Omental fat pad (tissue), 4 donors: ENCODE results near the gene PCBP3. TPM values are rescaled to one million over a fixed set of nuclear protein-coding genes. Genes with fewer than 3 reads are reported as not detected.
A peak's percentile ranks its signal among the peaks of the same experiment; 100 is the strongest.
"Not testable (repeated sequence)": the region's sequence is repeated elsewhere in the genome, so short reads cannot be mapped to it uniquely, and the experiment has no call there.

Experiments used
- ATAC-seq: fragments of 150-250 bp; one replicate; pipeline ENCODE4 v1.9.1; 2016; ENCODE audit warnings: mild to moderate bottlenecking, moderate library complexity; ENCODE audit not compliant: low FRiP score
- DNase-seq: peaks from one replicate; pipeline ENCODE4 v3.0.0-alpha.2; 2019; ENCODE audit warnings: low spot score
- total RNA-seq, 4 donors: library from RNA; depleted of rRNA; stranded (reverse); fragments of >200 nt; gene quantifications; one replicate each; pipeline ENCODE4 v1.1.0, GENCODE V29; 2016
- TF ChIP-seq, protein P1 (sequence below), 3 donors: fragments of 450-650 bp; IDR thresholded peaks; one replicate each; pipeline ENCODE4 v1.5.1; 2016 to 2017; ENCODE audit warnings: antibody characterized with exemption in 3 of 3, mild to moderate bottlenecking in 3 of 3, moderate library complexity in 2 of 3

PCBP3 gene
- total RNA-seq, 4 donors from 2014 or later, result 1.1 to 26.8 (median 14.8) TPM

DNA sequence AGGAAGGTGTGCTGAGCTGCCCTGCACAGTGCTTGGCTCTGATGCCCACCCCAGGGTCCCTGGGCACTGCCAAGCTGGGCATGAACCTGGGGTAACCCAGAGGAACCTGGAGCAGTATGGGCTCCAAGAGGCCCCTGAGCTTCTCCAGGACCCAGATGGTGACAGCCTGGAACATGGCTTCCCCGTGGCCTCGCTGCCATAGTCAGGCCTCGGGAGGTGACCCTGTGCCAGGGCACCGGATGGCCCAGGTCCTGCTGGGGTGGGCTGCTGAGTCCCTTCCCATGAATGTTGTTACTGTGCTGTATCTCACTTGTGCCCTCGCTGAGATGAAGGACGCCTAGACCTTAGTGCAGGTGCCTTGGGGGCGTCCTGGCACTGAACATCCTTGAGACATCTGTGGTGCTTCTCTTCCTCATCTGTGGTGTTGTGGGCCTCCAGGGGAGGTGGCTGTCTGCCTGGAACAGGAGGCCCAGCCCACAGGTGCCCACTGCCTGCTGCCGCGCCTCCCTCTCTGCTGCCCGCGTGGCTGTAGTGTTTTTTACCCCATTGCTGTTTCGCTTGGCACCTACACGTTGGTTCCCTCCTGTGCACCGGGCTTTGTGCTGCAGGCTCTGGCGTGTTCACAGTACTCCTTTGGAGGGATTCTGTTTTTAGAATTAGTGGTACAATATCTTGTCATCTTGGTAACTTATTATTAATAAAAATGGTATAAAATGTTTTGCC, 160.3 kb downstream of the PCBP3 start:
- ATAC-seq (no peak), DNase-seq (no peak)
- TF ChIP-seq, protein P1, sequence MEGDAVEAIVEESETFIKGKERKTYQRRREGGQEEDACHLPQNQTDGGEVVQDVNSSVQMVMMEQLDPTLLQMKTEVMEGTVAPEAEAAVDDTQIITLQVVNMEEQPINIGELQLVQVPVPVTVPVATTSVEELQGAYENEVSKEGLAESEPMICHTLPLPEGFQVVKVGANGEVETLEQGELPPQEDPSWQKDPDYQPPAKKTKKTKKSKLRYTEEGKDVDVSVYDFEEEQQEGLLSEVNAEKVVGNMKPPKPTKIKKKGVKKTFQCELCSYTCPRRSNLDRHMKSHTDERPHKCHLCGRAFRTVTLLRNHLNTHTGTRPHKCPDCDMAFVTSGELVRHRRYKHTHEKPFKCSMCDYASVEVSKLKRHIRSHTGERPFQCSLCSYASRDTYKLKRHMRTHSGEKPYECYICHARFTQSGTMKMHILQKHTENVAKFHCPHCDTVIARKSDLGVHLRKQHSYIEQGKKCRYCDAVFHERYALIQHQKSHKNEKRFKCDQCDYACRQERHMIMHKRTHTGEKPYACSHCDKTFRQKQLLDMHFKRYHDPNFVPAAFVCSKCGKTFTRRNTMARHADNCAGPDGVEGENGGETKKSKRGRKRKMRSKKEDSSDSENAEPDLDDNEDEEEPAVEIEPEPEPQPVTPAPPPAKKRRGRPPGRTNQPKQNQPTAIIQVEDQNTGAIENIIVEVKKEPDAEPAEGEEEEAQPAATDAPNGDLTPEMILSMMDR (IDR thresholded peaks at IDR 0.05), result no peak

GRCh38 chr21:45804809-45805313, 161.3 kb downstream of the PCBP3 start:
- DNase-seq, result no peak
- no peak for ATAC-seq
- TF ChIP-seq, protein P1 (IDR thresholded peaks at IDR 0.05), result no peak

GRCh38 chr21:45805321-45805720, 161.8 kb downstream of the PCBP3 start:
- DNase-seq (no peak), ATAC-seq (no peak)

DNA sequence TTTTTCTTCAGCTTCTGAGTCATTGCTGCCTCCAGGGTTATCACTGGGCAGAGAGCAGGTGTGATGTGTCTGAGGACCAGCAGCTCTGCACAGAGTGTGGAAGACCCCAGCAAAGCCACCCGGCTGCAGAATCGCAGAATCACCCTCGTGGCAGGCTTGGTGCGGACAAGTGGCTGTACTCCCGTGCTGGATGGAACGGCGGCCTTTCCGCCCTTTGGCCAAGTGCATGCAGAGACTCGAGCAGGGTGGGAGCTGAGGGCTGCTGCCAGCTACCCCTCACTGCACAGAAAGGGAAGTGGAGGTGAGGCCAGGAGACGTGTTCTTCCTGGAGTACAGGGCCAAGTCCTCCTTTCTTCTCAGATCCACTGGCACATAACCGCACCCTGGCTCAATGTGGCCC, 162.5 kb downstream of the PCBP3 start:
- ATAC-seq, result peak; percentile 17
- DNase-seq, result no peak
- TF ChIP-seq, protein P1 (IDR thresholded peaks at IDR 0.05), result no peak

More at GRCh38 chr21:45805321-45805720, 161.8 kb downstream of the PCBP3 start:
- TF ChIP-seq, protein P1 (IDR thresholded peaks at IDR 0.05), result no peak

GRCh38 chr21:45808663-45809062, 165.1 kb downstream of the PCBP3 start:
- not testable (repeated sequence) for ATAC-seq, DNase-seq

GRCh38 chr21:45809421-45809820, 165.9 kb downstream of the PCBP3 start:
- DNase-seq, result no peak
- no peak for ATAC-seq
- TF ChIP-seq, protein P1 (IDR thresholded peaks at IDR 0.05), result no peak

GRCh38 chr21:45811136-45811535, 167.6 kb downstream of the PCBP3 start:
- DNase-seq (no peak), ATAC-seq (no peak)
- TF ChIP-seq, protein P1 (IDR thresholded peaks at IDR 0.05), result no peak

DNA sequence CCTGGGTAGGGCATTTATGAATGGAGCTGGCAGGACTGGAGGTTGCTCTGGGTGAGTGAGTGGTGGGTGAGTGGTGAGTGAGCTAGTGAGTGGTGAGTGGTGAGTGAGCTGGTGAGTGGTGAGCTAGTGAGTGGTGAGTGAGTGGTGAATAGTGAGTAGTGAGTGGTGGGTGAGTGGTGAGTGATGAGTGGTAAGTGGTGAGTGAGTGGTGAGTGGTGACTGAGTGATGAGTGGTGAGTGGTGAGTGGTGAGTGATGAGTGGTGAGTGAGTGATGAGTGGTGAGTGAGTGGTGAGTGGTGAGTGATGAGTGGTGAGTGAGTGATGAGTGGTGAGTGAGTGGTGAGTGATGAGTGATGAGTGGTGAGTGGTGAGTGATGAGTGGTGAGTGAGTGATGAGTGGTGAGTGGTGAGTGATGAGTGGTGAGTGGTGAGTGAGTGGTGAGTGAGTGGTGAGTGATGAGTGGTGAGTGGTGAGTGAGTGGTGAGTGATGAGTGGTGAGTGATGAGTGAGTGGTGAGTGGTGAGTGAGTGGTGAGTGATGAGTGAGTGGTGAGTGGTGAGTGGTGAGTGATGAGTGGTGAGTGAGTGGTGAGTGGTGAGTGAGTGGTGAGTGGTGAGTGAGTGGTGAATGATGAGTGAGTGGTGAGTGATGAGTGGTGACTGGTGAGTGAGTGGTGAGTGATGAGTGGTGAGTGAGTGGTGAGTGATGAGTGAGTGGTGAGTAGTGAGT, 170.8 kb downstream of the PCBP3 start:
- not testable (repeated sequence) for ATAC-seq, DNase-seq

GRCh38 chr21:45815781-45816180, 172.3 kb downstream of the PCBP3 start:
- not testable (repeated sequence) for ATAC-seq, DNase-seq
